IMR-90 (cell line): Measurements from ENCODE around the gene PMEPA1. TPM values are rescaled to one million over a fixed set of nuclear protein-coding genes. Genes with fewer than 3 reads are reported as not detected.

Source experiments
- ATAC-seq: fragments of 200-7000 bp; cut with Tn5 transposase; 2 replicates; pipeline ENCODE4 v1.9.1; 2020; ENCODE audit warnings: low read depth, mild to moderate bottlenecking, moderate library complexity
- BruUV-seq: library from RNA; stranded (reverse); fragments of 400-500 nt; replicated peaks from 2 replicates; lab custom pipeline; 2021; lab: Mats Ljungman, UMichigan
- CTCF ChIA-PET: fragments of 300-600 bp; formaldehyde crosslinking; extraction: SDS; loops from one replicate; lab custom pipeline; 2021; ENCODE audit warnings: antibody characterized with exemption; lab: Yijun Ruan, JAX
- POLR2A ChIA-PET: fragments of 300-600 bp; sonication (Branson Sonifier 250); formaldehyde crosslinking; loops from one replicate; lab custom pipeline; 2022; ENCODE audit warnings: antibody characterized with exemption; ENCODE audit not compliant: unreplicated experiment; lab: Charles Lee
- DNase-seq: peaks from one replicate; pipeline ENCODE4 v3.0.0; 2013
- H2AFZ ChIP-seq: replicated peaks from 2 replicates; pipeline ENCODE3; 2013; ENCODE audit warnings: low read length, mild to moderate bottlenecking; ENCODE audit not compliant: poor library complexity
- H2AK5ac ChIP-seq: 2 replicates; pipeline ENCODE4 v1.6.1; 2013; ENCODE audit warnings: low read depth, low read length, inconsistent platforms
- H2AK9ac ChIP-seq: replicated peaks from 2 replicates; pipeline ENCODE3; 2013; ENCODE audit warnings: mild to moderate bottlenecking, low read depth, low read length, moderate library complexity; ENCODE audit not compliant: poor library complexity
- H2BK120ac ChIP-seq: 2 replicates; pipeline ENCODE4 v1.6.1; 2013; ENCODE audit warnings: low read depth, low read length, inconsistent platforms
- H2BK15ac ChIP-seq: 3 replicates; pipeline ENCODE4 v1.6.1; 2013; ENCODE audit warnings: low read depth, low read length, inconsistent platforms
- H2BK20ac ChIP-seq: 2 replicates; pipeline ENCODE4 v1.6.1; 2013; ENCODE audit warnings: low read depth, mild to moderate bottlenecking, inconsistent platforms, low read length, moderate library complexity
- H2BK5ac ChIP-seq: 2 replicates; pipeline ENCODE4 v1.6.1; 2013; ENCODE audit warnings: mild to moderate bottlenecking, low read depth, low read length, inconsistent platforms; ENCODE audit not compliant: poor library complexity, severe bottlenecking
- H3K14ac ChIP-seq: replicated peaks from 2 replicates; pipeline ENCODE4 v1.6.1; 2013; ENCODE audit warnings: low read depth, low read length, inconsistent platforms
- H3K18ac ChIP-seq: 2 replicates; pipeline ENCODE4 v1.6.1; 2013; ENCODE audit warnings: low read depth, low read length, control low read depth
- H3K23ac ChIP-seq: 2 replicates; pipeline ENCODE4 v1.6.1; 2013; ENCODE audit warnings: low read depth, low read length, inconsistent platforms
- H3K27ac ChIP-seq: 2 replicates; pipeline ENCODE4 v1.5.1; 2013; ENCODE audit warnings: mild to moderate bottlenecking, control low read depth, low read length; ENCODE audit not compliant: insufficient read depth
- H3K27me3 ChIP-seq: 2 replicates; pipeline ENCODE4 v1.6.1; 2013; ENCODE audit warnings: low read length; ENCODE audit not compliant: control insufficient read depth, insufficient read depth
- H3K36me3 ChIP-seq: 2 replicates; pipeline ENCODE4 v1.6.1; 2013; ENCODE audit warnings: low read length, mixed read lengths; ENCODE audit not compliant: control insufficient read depth, insufficient read depth
- H3K4ac ChIP-seq: 2 replicates; pipeline ENCODE4 v1.6.1; 2013; ENCODE audit warnings: low read depth, low read length, inconsistent platforms
- H3K4me1 ChIP-seq: 2 replicates; pipeline ENCODE4 v1.6.1; 2013; ENCODE audit warnings: low read length, mixed read lengths; ENCODE audit not compliant: control insufficient read depth, insufficient read depth
- H3K4me2 ChIP-seq: 2 replicates; pipeline ENCODE4 v1.6.1; 2013; ENCODE audit warnings: low read depth, mild to moderate bottlenecking, control low read depth, low read length, moderate library complexity
- H3K4me3 ChIP-seq: 2 replicates; pipeline ENCODE4 v1.5.1; 2013; ENCODE audit warnings: low read depth, mild to moderate bottlenecking, control low read depth, low read length, moderate library complexity; ENCODE audit not compliant: insufficient read depth
- H3K56ac ChIP-seq: 2 replicates; pipeline ENCODE4 v1.6.1; 2013; ENCODE audit warnings: low read length, inconsistent platforms; ENCODE audit not compliant: insufficient read depth; ENCODE audit errors: extremely low read depth
- H3K79me1 ChIP-seq, 2 experiments: 2 replicates each; pipeline ENCODE4 v1.6.1; 2013; ENCODE audit warnings: low read length in 2 of 2, inconsistent platforms in 1 of 2, low read depth in 1 of 2
- H3K9ac ChIP-seq: 2 replicates; pipeline ENCODE4 v1.6.1; 2013; ENCODE audit warnings: low read depth, low read length, control low read depth
- H3K9me1 ChIP-seq: 2 replicates; pipeline ENCODE4 v1.6.1; 2013; ENCODE audit warnings: low read length, inconsistent platforms; ENCODE audit not compliant: insufficient read depth
- H3K9me3 ChIP-seq: 2 replicates; pipeline ENCODE4 v1.6.1; 2013; ENCODE audit warnings: low read length; ENCODE audit not compliant: control insufficient read depth, insufficient read depth
- H4K20me1 ChIP-seq: 2 replicates; pipeline ENCODE4 v1.6.1; 2013; ENCODE audit warnings: low read length, inconsistent platforms; ENCODE audit not compliant: insufficient read depth
- H4K5ac ChIP-seq: 2 replicates; pipeline ENCODE4 v1.6.1; 2013; ENCODE audit warnings: mild to moderate bottlenecking, low read depth, low read length, control low read depth
- H4K8ac ChIP-seq, 2 experiments: 2 replicates each; pipeline ENCODE4 v1.6.1; 2013; ENCODE audit warnings: low read depth in 2 of 2, low read length in 2 of 2, control low read depth in 1 of 2, inconsistent platforms in 1 of 2
- H4K91ac ChIP-seq: 2 replicates; pipeline ENCODE4 v1.6.1; 2013; ENCODE audit warnings: low read depth, low read length, inconsistent platforms; ENCODE audit not compliant: insufficient read depth
- FOS ChIP-seq: fragments of 150-350 bp; IDR thresholded peaks from 2 replicates; pipeline ENCODE4 v1.6.1; 2016; ENCODE audit warnings: low read depth, low read length
- MAFK ChIP-seq: IDR thresholded peaks from 2 replicates; pipeline ENCODE4 v1.6.1; 2012; ENCODE audit warnings: low read depth, low read length, improper control_type of control experiment
- MXI1 ChIP-seq: IDR thresholded peaks from 2 replicates; pipeline ENCODE4 v1.6.1; 2012; ENCODE audit warnings: low read depth, mild to moderate bottlenecking, low read length, moderate library complexity, borderline replicate concordance
- NFE2L2 ChIP-seq: fragments of 150-350 bp; IDR thresholded peaks from 2 replicates; pipeline ENCODE4 v1.6.1; 2016; ENCODE audit warnings: low read depth, mild to moderate bottlenecking, low read length
- POLR2A ChIP-seq: IDR thresholded peaks from 2 replicates; pipeline ENCODE4 v1.6.1; 2012; ENCODE audit warnings: mild to moderate bottlenecking, low read depth, low read length
- RAD21 ChIP-seq: IDR thresholded peaks from 2 replicates; pipeline ENCODE4 v1.6.1; 2012; ENCODE audit warnings: low read length, improper control_type of control experiment
- SMC3 ChIP-seq: fragments of 150-350 bp; IDR thresholded peaks from 2 replicates; pipeline ENCODE4 v1.6.1; 2016; ENCODE audit warnings: low read depth, mild to moderate bottlenecking, antibody characterized with exemption, low read length, moderate library complexity
- WGBS, 2 experiments: methylation state at CpG; one replicate each; pipeline versions ENCODE4 v1.1.5 to v1.1.7; 2013; ENCODE audit warnings: missing lambda C conversion rate in 2 of 2; ENCODE audit not compliant: insufficient read length in 1 of 2; ENCODE audit errors: extremely low coverage in 2 of 2; 5-methylcytosine and 5-hydroxymethylcytosine counted together
- dilution Hi-C: fragments of 300-500 bp; cut with HindIII; formaldehyde crosslinking; loops from one replicate; pipeline ENCODE4 v1.14.3; 2018; ENCODE audit warnings: low sequenced_read_pairs; ENCODE audit not compliant: unreplicated experiment
- in situ Hi-C: fragments of 300-500 bp; cut with MboI; formaldehyde crosslinking; loops from 3 replicates; pipeline ENCODE4 v1.14.3; 2019; ENCODE audit warnings: low sequenced_read_pairs, inconsistent platforms, mixed read lengths
- intact Hi-C: fragments of 100-400 bp; cut with micrococcal nuclease; formaldehyde crosslinking; loops from 2 replicates; pipeline ENCODE4 v1.10.0; 2022
- polyA plus RNA-seq, 3 experiments: library from polyadenylated mRNA; depleted of rRNA; stranded (reverse); fragments of >200 nt; gene quantifications; 2 replicates each; pipeline ENCODE4 v1.2.3, GENCODE V29; 2012; ENCODE audit warnings: low replicate concordance in 1 of 3
- total RNA-seq: library from RNA; depleted of rRNA; stranded (reverse); fragments of >200 nt; gene quantifications from 2 replicates; pipeline ENCODE4 v1.2.3, GENCODE V29; 2012

PMEPA1 gene
- total and polyA plus RNA-seq, 2 of the 4 experiments (the other 2 are of a cell fraction): 2.0 to 6.9 TPM

GRCh38 chr20:57661746-57662455 is 47.9 kb downstream of the PMEPA1 start:
- H2BK20ac ChIP-seq: no peak overlapping the region
- H4K20me1 ChIP-seq: peaks cover 47% of the 10 kb centered on the region
- no peak overlapping the region for H4K91ac ChIP-seq
- H3K14ac ChIP-seq: no peak overlapping the region
- no peak overlapping the region for H2BK15ac ChIP-seq
- H3K4me2 ChIP-seq: no peak overlapping the region
- H2AFZ ChIP-seq: no peak overlapping the region
- H3K27ac ChIP-seq: no peak overlapping the region
- no peak overlapping the region for H3K18ac ChIP-seq
- peaks cover 12% of the 10 kb centered on the region for H3K36me3 ChIP-seq
- no peak overlapping the region for H4K5ac ChIP-seq
- H3K23ac ChIP-seq: no peak overlapping the region
- no peak overlapping the region for H4K8ac ChIP-seq
- TF ChIP-seq POLR2A: no peak
- no peak for TF ChIP-seq NFE2L2
- TF ChIP-seq RAD21: no peak
- TF ChIP-seq MAFK: no peak
- no peak for TF ChIP-seq FOS
- TF ChIP-seq MXI1: no peak
- TF ChIP-seq SMC3: no peak
- H2BK5ac ChIP-seq: no peak overlapping the region
- H3K4ac ChIP-seq: no peak overlapping the region
- no peak overlapping the region for H2AK5ac ChIP-seq
- H2BK120ac ChIP-seq: no peak overlapping the region
- peak overlapping the region; percentile 24 for H2AK9ac ChIP-seq
- no peak overlapping the region for H3K56ac ChIP-seq
- peaks cover 6 to 12% of the 10 kb centered on the region in 2 experiments; a peak in 2 of 4 replicates for H3K79me1 ChIP-seq
- in situ Hi-C loops: no loop called here
- no peaks in the 10 kb centered on the region for H3K4me1 ChIP-seq
- ATAC-seq: no peak
- H3K9me3 ChIP-seq: no peaks in the 10 kb centered on the region
- DNase-seq: no peak
- dilution Hi-C loops: no loop called here
- H3K4me3 ChIP-seq: no peak overlapping the region
- H3K9ac ChIP-seq: no peak overlapping the region
- peaks cover 3% of the 10 kb centered on the region; the same call in 1 of the 2 replicates for H3K9me1 ChIP-seq
- CTCF ChIA-PET: no interaction called here
- intact Hi-C loops: no loop called here
- POLR2A ChIA-PET: no interaction called here
- H3K27me3 ChIP-seq: no peaks in the 10 kb centered on the region
- no TSS peak for BruUV-seq
- 92% methylated on average over 18 of the region's 26 CpGs; no CpG with 5 or more reads in 1 of the 2 experiments for WGBS, 2 experiments
